Mucosa of gallbladder (tissue), 1 donor: Measurements from ENCODE around the gene PDE5A. TPM values are rescaled to one million over a fixed set of nuclear protein-coding genes. Genes with fewer than 3 reads are reported as not detected.
"Not testable (repeated sequence)": the region's sequence is repeated elsewhere in the genome, so short reads cannot be mapped to it uniquely, and the experiment has no call there.

Experiments used
- DNase-seq: peaks from one replicate; pipeline ENCODE4 v3.0.0-alpha.2; 2020; ENCODE audit warnings: low spot score
- total RNA-seq: library from RNA; stranded (reverse); gene quantifications from one replicate; pipeline ENCODE4 v1.2.1, GENCODE V29; 2021
- donor health status: DM: no; HTN: no; CAD: no.

The PDE5A gene
- 29.7 TPM for total RNA-seq

DNA sequence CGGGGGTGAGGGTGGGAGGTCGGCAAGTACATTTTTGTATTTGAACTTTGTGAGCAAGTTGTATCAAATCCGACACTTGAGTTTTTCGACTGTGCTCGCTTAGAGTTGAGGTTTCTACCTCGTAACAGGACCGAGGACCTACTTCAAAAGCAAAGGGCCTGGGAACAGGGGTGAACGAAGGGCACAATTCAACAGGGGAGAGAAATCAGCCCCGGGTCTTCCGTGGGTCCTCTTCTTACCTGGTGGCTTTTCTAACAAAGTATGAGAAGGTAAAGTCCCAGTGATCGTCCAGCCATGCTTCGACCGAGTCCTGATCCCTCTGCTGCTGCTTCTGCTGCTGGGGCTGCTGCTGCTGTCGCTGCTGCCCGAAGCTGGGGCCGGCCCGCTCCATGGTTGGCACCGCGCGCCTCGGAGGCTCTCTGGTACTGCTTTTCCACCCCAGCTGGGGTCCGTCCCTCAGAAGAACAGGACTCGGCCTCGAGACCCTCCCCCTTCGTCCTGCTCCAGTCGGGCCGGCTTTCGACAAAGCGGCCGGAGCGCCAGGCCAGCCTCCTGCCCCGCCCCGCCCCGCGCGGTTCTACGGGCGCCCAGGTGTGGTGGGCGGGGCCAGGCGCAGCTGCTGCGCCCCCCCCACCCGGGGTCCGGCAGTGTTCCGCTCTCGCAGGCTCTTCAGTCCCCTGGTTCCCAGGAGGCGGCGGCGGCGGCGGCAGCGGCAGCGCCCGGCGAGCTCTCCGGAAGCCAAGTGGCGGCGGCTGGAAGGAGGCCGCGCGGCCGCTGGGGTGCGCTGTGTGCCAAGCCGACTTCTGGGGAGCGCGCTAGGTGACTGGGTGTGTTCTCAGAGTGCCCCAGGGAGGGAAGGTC lies at the start of gene PDE5A:
Gene PDE5A (minus strand): TSS at position 524 of the 861 bp plus-strand sequence. CDS start 133 bp downstream, at position 391.
- peak; percentile 82 for DNase-seq

DNA sequence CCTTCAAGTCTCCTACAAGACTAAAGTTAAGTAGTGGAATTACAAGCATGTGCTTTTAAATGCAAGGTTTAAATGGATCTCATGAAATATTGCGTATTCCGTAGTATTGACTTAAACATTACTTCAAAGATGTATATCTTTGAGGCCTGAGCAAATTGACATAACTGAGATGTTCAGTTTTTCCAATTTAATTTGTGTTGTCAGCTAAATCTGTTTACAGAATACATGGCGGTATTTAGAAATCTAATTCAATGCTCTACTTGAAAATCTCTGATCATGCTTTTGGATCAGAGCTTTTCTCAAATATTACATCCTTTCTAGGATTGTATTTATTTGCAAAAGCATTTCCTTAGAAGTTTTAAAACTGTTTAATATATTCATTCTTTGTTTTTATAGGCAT lies 47.5 kb upstream of the PDE5A start:
- no peak for DNase-seq

DNA sequence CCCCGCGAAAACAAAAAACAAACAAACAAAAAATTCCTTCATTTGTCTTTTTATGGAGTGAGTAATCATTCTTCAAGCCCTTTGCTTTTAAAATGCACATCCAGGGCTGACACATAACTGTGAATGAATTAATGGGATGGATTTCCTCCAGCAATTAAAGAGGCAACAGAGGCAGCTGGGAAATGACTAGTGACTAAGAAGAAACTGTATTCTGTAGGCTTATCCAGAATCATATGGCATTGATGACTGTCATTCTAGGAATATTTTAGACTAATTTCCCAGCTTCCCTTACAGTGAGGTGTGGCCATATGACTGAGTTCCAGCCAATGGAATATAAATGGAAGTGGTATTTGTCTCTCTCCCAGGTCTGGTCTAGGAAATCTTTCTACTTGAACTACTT lies 46.8 kb upstream of the PDE5A start:
- no peak for DNase-seq

DNA sequence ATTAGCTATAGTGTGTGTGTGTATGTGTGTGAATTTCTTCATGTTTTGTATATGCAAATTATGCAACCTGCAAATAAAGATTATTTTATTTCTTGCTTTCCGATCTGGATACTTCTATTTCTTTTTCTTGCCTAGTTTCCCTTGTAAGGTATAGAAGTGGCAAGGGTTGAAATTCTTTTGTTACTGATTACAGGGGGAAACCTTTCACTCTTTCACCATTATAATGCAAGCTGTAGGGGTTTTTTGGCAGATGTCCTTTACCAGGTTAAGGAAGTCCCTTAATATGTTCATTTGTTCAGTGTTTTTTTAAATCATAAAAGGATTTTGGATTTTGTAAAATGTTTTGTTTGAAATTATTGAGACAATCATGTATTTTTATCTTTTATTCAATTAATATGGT lies 44.3 kb upstream of the PDE5A start:
- DNase-seq = no peak

DNA sequence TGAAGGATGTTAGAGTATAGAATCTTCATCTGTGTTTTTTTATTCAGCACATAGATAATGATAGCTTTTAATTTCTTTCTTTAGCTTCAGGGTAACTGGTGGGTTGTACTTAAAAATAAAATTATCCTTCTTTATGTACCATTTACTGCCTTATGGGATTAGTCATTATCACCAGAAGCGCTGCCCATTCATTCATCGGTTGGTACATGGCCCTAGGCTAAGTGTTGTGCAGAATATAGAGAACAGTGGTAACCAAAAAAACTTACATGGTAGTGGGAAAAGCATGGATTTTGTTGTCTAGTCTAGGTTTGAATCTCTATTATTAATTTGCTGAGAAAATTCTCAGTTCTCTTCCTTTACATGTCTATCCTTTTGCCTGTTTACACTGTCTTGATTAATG lies 43.5 kb upstream of the PDE5A start:
- DNase-seq = no peak

DNA sequence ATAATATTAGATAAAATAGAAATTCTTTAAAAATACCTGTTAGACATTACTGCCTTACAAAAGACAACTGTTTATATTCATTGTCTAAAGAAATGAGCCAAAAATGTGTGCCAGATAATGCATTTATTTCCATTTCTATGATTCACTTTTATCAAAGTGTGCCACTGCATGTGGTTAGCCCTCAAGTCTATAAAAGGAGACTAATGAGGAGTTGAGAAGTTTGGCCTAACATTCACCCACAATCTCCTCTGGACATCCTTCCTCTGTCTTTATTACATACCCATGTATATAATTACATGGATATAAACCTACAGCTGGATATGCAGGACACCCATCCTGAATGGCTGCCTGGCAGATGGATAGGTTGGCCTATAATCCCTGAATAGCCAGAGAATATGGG lies 42.6 kb upstream of the PDE5A start:
- DNase-seq = no peak

DNA sequence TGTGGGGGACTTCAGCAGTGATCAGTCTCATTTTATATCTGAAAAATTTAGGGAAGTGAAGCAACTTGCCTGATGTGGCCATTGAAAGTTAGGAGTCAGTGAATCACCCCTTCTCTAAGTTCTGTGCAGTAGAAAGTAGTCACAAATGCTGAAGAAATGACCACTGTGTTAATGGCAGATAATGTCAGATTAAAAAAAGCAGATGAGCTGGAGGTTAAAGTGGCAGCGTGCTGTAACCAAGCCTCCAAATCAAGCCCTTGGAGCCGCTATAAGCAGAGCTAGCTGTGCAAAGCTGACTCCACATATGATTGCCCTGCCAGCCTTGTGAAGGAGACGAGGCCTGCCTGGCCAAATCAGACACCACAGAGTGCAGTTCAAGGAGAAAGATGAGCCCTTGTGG lies 39.2 kb upstream of the PDE5A start:
- DNase-seq = no peak

DNA sequence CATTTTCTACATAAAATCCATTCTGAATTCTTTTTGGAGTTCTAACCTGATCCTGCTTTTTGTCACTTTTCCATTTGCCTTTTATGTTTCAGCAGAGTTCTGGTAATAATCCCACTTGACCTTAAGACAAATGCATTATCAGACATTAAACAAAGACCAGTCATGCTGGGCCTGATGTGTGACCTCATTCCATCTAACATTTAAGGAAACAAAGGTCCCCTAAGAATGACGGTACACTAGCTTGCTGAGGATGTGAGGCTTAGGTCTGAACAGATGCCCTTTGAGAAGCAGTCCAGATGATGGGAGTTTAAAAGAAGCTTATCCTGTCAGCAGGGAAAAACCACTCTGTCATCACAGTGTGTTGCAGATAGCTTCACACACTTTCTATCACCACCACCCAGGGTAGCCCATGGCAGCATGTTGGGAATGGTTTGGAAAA lies 38.1 kb upstream of the PDE5A start:
- DNase-seq = no peak

DNA sequence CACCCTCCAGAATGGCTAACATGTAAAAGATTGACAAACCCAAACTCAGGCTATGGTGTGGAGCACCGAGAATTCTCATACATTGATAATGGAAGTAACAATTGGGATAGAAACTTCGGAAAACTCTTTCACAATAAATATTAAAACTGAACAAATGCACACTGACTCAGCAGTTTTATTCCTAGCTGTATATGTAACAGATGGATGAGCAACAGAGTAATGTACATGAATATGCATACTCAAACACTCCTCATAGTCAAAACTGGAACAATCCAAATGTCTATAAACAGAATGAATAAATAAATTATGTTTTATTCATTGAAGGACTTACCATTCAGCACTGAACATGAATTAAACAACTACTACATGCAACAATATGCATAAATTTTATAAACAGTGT lies 37.1 kb upstream of the PDE5A start:
- no peak for DNase-seq

DNA sequence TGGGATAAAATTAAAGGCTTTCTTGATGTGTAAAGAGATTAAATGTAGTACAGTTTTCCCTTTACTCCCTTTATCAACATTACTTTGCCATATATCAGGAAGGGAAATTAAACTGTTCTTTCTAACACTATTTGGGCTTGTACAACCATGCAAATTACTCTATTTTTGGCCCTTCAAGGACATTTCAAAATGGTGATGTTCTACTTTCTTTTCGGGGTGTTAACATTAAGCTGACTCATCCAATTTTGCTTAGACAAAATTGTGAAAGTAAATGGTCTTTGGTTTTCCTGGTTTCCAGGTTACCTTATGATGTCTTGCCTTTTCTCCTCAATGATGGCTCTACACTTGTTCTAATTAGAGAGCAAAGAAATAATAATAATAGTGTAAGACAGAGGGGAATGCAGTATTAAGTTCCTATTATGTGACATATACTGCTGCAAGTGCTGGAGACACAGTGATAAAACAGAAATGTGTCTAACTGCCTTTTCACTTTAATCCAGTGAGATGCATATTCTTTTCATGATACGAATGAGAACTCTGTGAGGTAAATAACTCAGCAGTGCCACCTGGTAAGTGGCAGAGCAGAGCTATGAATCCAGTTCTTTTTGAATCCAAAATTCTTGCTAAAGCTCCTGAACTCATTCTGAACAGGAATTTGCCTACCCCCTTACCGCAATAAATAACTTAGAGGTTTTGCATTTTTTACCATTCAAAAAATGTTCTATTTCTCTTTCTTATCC lies 35.7 kb upstream of the PDE5A start:
- no peak for DNase-seq

DNA sequence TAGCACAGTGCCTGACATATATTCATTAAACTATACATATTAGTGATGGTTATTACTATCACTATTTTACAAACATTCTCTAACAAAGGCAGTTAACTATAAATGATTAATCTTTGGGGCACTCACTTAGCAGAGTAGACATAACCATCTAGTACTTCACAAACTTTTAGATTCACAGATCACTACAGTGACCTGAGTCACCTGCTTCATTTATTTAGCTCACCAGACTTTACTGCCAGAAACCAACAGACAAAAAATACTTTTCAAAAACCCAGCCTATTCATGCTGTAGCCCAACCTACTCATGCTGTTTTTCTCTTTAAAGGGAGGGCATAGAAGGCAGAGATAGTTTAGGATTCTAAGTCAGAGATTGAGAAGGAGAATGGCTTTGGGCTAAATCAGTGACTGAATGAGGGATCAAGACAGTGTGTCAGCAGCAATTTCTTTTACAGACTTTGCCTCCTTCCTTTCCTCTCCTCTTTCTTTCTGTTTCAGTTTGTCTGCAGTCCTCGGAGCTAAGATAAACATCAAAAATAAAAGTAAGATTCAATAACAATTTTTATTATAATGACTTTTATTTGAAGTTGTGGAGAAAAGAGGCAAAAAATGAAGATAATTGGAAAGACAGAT lies 34.7 kb upstream of the PDE5A start:
- no peak for DNase-seq

DNA sequence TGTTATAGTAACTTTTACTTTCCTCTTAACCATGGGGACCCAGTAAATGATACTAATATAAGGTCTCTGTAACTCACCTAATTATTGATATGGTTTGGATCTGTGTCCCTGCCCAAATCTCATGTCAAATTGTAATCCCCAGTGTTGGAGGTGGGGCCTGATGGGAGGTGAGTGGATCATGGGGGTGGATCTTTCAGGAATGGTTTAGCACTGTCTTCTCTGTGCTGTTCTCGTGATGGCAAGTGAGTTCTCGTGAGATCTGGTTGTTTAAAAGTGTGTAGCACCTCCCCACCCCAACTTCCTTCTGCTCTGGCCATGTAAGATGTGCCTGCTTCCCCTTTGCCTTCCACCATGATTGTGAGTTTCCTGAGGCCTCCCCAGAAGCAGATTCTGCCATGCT lies 34.0 kb upstream of the PDE5A start:
- DNase-seq = not testable (repeated sequence)

DNA sequence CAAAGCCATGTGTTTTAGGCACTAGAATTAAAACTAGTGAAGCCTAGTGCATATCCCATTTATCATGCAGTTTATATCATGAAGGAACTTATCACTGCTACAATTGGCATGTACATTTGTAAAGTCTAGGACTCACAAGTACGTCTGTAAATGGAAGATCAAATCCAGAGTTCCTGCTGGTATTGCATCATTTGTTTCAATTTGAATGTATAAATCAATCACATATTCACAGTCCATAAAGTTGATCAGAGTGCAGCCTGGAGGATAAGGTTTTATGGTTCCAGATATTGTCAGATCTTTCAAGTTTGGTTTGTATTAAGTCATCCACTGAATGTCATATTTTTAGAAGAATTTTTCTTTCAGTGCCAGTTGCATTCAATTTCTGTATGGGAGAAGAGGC lies 32.6 kb upstream of the PDE5A start:
- no peak for DNase-seq

DNA sequence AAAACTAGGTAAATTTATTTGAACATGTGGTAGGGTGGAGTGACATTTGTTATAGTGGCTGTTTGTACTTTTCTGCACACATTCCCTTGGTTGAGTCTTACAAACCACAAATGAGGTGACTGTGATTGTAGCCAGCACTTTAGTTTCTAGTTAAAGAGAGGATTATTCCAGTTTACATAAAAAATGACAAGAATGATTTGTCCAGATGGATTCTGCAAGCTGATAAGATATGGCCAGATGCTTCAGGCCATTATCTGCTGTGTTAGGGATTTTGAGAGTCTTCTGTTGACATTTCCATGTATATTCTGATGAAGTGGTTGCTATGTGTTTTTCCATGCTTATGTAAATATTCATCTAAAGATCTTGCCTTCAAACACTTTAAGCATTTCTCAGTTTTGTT lies 31.0 kb upstream of the PDE5A start:
- no peak for DNase-seq

DNA sequence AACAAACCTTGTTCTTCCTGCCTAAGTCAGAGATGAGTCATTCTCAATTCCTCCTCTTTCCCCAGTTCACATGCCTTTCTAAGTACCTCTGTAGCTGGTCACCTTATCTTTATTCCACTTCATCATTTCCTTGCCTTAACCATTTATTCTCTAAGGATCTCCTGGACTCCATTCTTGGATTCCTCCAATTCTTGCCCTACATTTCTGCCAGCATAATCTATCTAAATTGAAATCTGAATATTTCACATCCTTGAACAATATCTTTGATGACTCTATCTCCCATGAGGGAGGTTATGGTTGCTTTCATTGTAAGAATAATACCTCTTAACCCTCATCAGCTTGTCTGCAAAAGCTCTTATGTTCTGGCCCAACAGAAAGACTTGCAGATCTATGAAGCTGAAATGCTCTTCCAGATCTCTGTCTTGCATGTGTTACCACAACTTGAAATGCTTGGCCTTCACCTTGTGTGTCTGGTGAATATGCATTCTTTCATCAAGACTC lies 28.6 kb upstream of the PDE5A start:
- DNase-seq = no peak

DNA sequence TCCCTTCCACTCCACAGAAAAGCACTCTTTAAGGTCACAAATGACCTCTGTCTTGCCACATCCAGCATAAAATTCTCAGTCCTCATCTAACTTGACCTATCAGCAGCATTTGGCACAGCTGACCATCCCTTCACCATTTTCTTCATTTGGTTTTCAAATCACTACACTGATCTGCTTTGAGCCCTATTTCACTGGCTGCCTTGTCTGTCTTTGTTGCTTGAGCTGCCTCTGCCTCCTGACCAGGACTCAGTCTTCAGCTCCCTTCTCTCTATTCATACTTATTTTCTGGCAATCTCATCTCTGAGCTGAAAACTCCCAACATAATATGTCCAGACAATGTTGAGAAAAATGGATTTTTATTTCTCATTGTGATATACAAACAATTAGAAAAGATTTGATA lies 27.7 kb upstream of the PDE5A start:
- DNase-seq = no peak

DNA sequence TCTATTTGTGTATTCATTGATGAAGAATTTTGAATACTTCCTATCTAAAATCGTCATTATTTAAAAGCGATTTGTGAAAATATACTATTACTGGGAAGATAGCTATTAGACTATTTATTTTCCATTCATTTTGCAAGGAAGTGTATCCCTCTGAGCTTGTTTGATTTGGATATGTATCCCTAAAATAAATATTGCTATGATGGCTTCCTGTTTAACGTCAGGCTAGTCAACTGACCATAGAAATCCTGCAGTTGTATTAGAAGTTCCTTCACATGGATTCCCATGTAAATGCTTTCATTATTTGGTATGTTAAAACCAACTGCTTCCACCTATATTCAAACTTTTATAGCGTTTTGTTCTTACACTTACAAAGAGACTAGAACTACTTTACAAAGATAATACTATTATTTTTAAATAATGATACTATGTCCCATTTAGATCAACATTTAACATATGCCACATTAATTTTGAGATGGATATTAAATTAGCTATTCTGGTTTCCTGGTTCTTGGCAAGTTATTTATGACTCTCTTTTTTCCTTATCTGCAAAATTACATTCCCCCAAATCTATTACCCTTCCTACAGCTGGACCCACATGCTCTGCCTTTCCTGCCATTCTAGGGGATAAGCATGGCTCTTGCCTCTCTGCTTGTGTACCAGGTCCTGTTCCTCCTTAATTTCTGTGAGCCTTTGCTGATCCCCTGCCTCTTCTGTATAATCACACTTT lies 26.7 kb upstream of the PDE5A start:
- DNase-seq = no peak

DNA sequence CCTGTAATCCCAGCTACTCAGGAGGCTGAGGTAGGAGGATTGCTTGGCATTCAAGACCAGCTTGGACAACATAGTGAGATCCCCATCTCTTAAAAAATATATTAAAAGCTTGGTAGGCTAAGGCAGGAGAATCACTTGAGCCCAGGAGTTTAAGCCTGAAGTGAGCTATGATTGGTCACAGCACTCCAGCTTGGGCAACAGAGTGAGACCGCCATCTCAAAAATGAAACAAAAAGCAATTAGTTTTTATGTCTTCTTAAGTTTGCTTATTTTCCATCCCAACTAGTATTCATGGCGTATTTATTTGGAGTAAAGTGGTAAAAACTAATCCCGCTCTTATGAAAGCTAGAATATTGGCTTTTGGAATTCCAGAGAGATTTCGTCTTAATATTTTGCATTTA lies 25.4 kb upstream of the PDE5A start:
- no peak for DNase-seq

DNA sequence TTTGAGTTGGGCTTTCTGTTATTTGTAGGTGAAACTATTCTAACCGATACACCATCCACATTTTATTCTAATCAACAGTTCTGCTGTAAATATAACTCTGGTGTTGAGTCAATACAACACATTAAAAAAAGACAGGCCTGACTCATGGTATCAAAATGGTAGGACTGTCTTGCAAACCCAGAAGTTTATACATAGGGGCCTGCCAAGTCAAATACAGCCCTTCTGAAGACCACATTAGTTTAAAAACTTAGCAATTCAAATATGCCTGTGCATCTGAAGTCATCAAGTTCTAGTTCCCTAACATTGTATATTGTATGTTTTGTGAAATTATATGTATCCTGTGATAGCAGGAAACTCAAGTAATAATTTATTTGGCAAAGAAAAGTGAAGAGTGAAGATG lies 24.4 kb upstream of the PDE5A start:
- DNase-seq = no peak

DNA sequence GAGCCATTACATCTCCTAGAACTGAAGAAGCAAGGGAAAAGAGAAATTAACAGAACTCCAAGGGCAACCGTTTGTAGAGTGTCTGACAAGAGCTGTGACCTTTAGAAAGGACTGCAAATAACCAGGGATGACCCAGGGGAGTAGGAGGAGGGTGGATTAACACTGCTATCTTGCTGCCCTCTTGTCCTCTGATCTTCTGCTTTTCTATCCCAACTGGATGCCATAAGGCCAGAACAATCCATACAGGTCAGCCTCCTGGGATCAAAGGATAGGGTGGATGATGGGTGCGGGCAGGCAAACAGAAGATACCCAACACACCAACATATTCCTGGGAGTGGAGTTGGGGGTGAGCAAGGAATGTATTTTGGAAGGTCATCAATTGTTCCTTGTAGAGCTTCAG lies 19.8 kb upstream of the PDE5A start:
- DNase-seq = no peak

DNA sequence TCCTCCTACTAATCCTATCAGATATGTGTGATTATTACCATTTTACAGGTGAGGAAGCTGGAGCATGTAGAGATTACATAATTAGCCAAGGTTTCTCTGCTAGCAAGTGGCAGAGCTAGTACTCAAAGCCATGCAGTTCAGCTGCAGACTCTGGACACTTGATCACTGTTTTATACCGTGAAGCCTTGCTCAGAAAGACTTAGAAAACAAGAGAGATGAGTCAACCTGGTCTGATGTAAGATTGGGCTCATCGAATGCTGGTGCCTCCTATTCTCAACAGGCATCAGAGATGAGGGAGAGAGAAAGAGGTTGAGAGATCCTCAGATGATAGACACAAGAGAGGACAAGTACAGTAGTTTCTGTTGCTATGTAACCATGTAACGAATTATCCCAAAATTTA lies 19.0 kb upstream of the PDE5A start:
- no peak for DNase-seq
